ENCODE measurements around the gene TFDP3. TPM values are rescaled to one million over a fixed set of nuclear protein-coding genes. Genes with fewer than 3 reads are reported as not detected.

Gene TFDP3
- total RNA-seq, 1 experiment from 2014 or later, result not detected

GRCh38 chrX:133254666-133255065 is 36.5 kb upstream of the TFDP3 start:
- POLR2A ChIA-PET, result no interaction called here
- no peaks in the 10 kb centered on the region for H3K27me3 ChIP-seq (ENCODE audit: control insufficient read depth, insufficient read depth, low read length)
- intact Hi-C loops (cut with micrococcal nuclease; ENCODE audit: unreplicated experiment), result no loop called here
- in situ Hi-C loops (cut with HindIII; ENCODE audit: low pct_unique_long_range_greater_than_20kb, low sequenced_read_pairs), result no loop called here
- H3K4me1 ChIP-seq (ENCODE audit: control insufficient read depth, insufficient read depth, low read length), result no peaks in the 10 kb centered on the region
- TF ChIP-seq SIN3A (IDR thresholded peaks at IDR 0.05; ENCODE audit: borderline replicate concordance, insufficient read depth, low read depth, low read length) (no peak), TCF7L2 (IDR thresholded peaks at IDR 0.05; ENCODE audit: low read depth, low read length) (no peak), POLR2AphosphoS5 (IDR thresholded peaks at IDR 0.05; ENCODE audit: low read depth, low read length) (no peak), REST (IDR thresholded peaks at IDR 0.05; ENCODE audit: insufficient read depth in 1 of 2, low read depth in 2 of 2, low read length in 1 of 2) (no peak)
- TF ChIP-seq, protein P1, sequence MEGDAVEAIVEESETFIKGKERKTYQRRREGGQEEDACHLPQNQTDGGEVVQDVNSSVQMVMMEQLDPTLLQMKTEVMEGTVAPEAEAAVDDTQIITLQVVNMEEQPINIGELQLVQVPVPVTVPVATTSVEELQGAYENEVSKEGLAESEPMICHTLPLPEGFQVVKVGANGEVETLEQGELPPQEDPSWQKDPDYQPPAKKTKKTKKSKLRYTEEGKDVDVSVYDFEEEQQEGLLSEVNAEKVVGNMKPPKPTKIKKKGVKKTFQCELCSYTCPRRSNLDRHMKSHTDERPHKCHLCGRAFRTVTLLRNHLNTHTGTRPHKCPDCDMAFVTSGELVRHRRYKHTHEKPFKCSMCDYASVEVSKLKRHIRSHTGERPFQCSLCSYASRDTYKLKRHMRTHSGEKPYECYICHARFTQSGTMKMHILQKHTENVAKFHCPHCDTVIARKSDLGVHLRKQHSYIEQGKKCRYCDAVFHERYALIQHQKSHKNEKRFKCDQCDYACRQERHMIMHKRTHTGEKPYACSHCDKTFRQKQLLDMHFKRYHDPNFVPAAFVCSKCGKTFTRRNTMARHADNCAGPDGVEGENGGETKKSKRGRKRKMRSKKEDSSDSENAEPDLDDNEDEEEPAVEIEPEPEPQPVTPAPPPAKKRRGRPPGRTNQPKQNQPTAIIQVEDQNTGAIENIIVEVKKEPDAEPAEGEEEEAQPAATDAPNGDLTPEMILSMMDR (IDR thresholded peaks at IDR 0.05), result no peak
- no peak overlapping the region for H3K27ac ChIP-seq (ENCODE audit: low read length)
- no peaks in the 10 kb centered on the region for H3K36me3 ChIP-seq (ENCODE audit: control insufficient read depth, insufficient read depth, low read length)
- H3K9me3 ChIP-seq (ENCODE audit: control insufficient read depth, insufficient read depth, low read depth, low read length), result no peaks in the 10 kb centered on the region
- no TSS peak for BruUV-seq (replicated peaks)
- no peak overlapping the region for H3K4me3 ChIP-seq (ENCODE audit: low read depth in 2 of 2, low read length in 2 of 2)
- DNase-seq (ENCODE audit: low read depth, low spot score) (no peak), ATAC-seq (no peak)
- CTCF ChIA-PET, result no interaction called here

- no peak for TF ChIP-seq POLR2AphosphoS5 (IDR thresholded peaks at IDR 0.05; ENCODE audit: low read depth, low read length)
- Histone ChIP-seq H3K4me3 (ENCODE audit: low read depth in 2 of 2, low read length in 2 of 2) (no peak overlapping the region), H3K27me3 (ENCODE audit: control insufficient read depth, insufficient read depth, low read length) (no peaks in the 10 kb centered on the region), H3K36me3 (ENCODE audit: control insufficient read depth, insufficient read depth, low read length) (no peaks in the 10 kb centered on the region), H3K9me3 (ENCODE audit: control insufficient read depth, insufficient read depth, low read depth, low read length) (0 out of 2 replicates have a peak, but pooled peaks cover 4% of the 10 kb centered on the region), H3K27ac (ENCODE audit: low read length) (no peak overlapping the region), H3K4me1 (ENCODE audit: control insufficient read depth, insufficient read depth, low read length) (no peaks in the 10 kb centered on the region)
- CTCF ChIA-PET, result no interaction called here
- BruUV-seq (replicated peaks), result no TSS peak
- in situ Hi-C loops (cut with HindIII; ENCODE audit: low pct_unique_long_range_greater_than_20kb, low sequenced_read_pairs) (no loop called here), intact Hi-C loops (cut with micrococcal nuclease; ENCODE audit: unreplicated experiment) (no loop called here)
- POLR2A ChIA-PET, result no interaction called here
- ATAC-seq, result no peak
- no peak for DNase-seq (ENCODE audit: low read depth, low spot score)
Measured at GRCh38 chrX:133251204-133251603, 33.0 kb upstream of the TFDP3 start.

DNA sequence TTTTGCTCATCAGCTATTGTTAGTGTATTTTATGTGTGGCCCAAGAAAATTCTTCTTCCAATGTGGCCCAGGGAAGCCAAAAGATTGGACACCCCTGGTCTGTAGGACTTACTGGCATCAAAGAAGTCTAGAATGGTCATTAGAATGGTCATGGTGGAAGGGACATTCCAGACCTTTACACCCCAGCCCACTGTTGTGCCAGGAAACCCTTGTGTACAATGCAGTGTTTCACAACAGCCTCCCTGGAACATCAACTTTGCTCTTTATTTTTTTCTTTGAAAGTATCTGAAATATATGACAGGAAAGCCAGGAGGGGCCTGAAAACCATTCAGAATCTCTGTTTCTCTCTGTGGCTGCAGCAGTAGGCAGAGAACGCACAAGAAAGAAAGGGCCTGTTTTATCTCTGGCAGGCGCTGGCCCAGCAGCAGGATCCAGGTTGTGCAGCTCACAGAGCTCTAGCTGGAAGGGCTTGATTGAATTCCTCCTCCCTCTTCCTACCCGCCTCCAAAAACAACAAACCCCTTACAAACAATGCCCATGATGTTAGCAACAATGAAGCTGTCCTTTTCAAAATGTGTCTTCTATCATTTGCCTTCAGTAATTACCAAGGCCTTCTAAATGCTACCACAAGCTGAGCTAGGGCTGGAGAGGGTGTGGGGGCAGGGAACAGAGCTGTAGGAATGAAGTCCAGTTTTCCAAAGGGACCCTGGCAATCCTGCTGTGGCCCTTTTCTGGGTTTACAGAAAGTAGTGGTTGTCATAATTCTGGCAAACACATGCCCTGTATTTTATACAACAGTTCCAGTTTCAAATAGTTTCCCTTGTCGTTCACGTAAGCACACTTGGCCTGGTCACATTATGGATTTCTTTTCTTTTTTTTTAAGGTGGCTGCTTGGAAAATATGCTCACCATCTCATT is 32.3 kb upstream of the TFDP3 start:
- ChIA-PET POLR2A (no interaction called here), CTCF (interaction anchor here (0.6 to 0.7 kb wide), 3 partner anchors 65 to 327 kb away, joined by 3 to 11 read pairs (median 8); no protein-coding TSS in a partner anchor)
- in situ Hi-C loops (cut with HindIII; ENCODE audit: low pct_unique_long_range_greater_than_20kb, low sequenced_read_pairs), result no loop called here

More for the DNA sequence above, 32.3 kb upstream of the TFDP3 start:
- H3K4me3 ChIP-seq (ENCODE audit: low read depth in 2 of 2, low read length in 2 of 2), result no peak overlapping the region
- 0 out of 2 replicates have a peak, but pooled peaks cover 4% of the 10 kb centered on the region for H3K9me3 ChIP-seq (ENCODE audit: control insufficient read depth, insufficient read depth, low read depth, low read length)
- no peaks in the 10 kb centered on the region for H3K4me1 ChIP-seq (ENCODE audit: control insufficient read depth, insufficient read depth, low read length)
- no TSS peak for BruUV-seq (replicated peaks)
- H3K36me3 ChIP-seq (ENCODE audit: control insufficient read depth, insufficient read depth, low read length), result no peaks in the 10 kb centered on the region
- ATAC-seq (no peak), DNase-seq (ENCODE audit: low read depth, low spot score) (no peak)
- intact Hi-C loops (cut with micrococcal nuclease; ENCODE audit: unreplicated experiment), result no loop called here
- TF ChIP-seq, protein P1 (IDR thresholded peaks at IDR 0.05), result no peak
- TF ChIP-seq SIN3A (IDR thresholded peaks at IDR 0.05; ENCODE audit: borderline replicate concordance, insufficient read depth, low read depth, low read length), result no peak
- H3K27me3 ChIP-seq (ENCODE audit: control insufficient read depth, insufficient read depth, low read length), result no peaks in the 10 kb centered on the region
- no peak overlapping the region for H3K27ac ChIP-seq (ENCODE audit: low read length)

All from Panc1 (cell line).